ENCODE results near the gene HAUS8.

HAUS8 gene

GRCh38 chr19:17055636-17056035 lies 19.6 kb downstream of the HAUS8 start:
- Histone ChIP-seq H3K36me3 (ENCODE audit: control insufficient read depth, insufficient read depth, low read length) (no peaks in the 10 kb centered on the region), H3K79me2 (no peaks in the 10 kb centered on the region), H3K4me2 (ENCODE audit: low read length) (no peak overlapping the region), H3K4me3 (ENCODE audit: low read depth, low read length) (no peak overlapping the region), H2AFZ (no peak overlapping the region), H3K27ac (no peak overlapping the region), H3K4me1 (no peaks in the 10 kb centered on the region), H3K9me3 (ENCODE audit: control insufficient read depth, low read length) (no peaks in the 10 kb centered on the region), H3K27me3 (ENCODE audit: control insufficient read depth, insufficient read depth, low read length) (no peaks in the 10 kb centered on the region), H3K9ac (no peak overlapping the region)
- TF ChIP-seq, protein P1, sequence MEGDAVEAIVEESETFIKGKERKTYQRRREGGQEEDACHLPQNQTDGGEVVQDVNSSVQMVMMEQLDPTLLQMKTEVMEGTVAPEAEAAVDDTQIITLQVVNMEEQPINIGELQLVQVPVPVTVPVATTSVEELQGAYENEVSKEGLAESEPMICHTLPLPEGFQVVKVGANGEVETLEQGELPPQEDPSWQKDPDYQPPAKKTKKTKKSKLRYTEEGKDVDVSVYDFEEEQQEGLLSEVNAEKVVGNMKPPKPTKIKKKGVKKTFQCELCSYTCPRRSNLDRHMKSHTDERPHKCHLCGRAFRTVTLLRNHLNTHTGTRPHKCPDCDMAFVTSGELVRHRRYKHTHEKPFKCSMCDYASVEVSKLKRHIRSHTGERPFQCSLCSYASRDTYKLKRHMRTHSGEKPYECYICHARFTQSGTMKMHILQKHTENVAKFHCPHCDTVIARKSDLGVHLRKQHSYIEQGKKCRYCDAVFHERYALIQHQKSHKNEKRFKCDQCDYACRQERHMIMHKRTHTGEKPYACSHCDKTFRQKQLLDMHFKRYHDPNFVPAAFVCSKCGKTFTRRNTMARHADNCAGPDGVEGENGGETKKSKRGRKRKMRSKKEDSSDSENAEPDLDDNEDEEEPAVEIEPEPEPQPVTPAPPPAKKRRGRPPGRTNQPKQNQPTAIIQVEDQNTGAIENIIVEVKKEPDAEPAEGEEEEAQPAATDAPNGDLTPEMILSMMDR (IDR thresholded peaks at IDR 0.05) = no peak

DNA sequence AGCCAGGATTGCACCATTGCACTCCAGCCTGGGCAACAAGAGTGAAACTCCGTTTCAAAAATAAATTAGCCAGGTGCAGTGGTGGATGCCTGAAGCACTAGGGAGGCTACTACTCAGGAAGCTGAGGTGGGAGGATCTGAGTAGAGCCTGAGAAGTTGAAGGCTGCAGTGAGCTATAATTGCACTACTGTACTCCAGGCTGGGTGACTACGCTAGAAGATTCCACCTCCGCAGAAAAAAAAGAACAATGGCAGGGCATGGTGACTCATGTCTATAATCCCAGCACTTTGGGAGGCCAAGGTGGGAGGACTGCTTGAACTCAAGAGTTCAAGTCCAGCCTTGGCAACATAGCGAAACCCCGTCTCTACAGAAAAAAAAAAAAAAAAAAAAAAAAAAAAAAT lies 20.5 kb downstream of the HAUS8 start:
- H3K4me1 ChIP-seq = no peaks in the 10 kb centered on the region
- no peak overlapping the region for H3K4me2 ChIP-seq (ENCODE audit: low read length)
- H3K36me3 ChIP-seq (ENCODE audit: control insufficient read depth, insufficient read depth, low read length) = no peaks in the 10 kb centered on the region

DNA sequence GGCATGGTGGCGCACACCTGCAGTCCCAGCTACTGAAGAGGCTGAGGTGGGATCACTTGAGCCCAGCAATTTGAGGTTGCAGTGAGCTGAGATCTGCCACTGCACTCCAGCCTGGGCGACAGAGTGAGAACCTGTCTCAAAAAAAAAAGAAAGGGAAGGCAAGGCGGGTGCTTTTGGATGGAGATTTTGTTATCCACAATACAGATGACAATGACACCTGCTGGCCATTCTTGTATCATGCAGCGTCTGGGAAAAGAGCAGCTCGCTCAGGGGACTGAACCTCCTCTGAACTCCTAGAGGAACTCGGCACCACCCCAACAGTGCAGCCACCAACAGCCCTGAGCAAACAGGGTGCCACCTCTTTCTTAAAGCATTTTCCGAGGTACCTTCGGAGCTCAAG lies 22.8 kb downstream of the HAUS8 start:
- H3K27ac ChIP-seq = no peak overlapping the region
- no peaks in the 10 kb centered on the region for H3K79me2 ChIP-seq
- TF ChIP-seq, protein P1 (IDR thresholded peaks at IDR 0.05) = peak; percentile 69
- H2AFZ ChIP-seq = no peak overlapping the region
- no peak overlapping the region for H3K4me2 ChIP-seq (ENCODE audit: low read length)
- no peaks in the 10 kb centered on the region for H3K27me3 ChIP-seq (ENCODE audit: control insufficient read depth, insufficient read depth, low read length)
- no peak overlapping the region for H3K9ac ChIP-seq
- H3K4me3 ChIP-seq (ENCODE audit: low read depth, low read length) = no peak overlapping the region
- no peaks in the 10 kb centered on the region for H3K9me3 ChIP-seq (ENCODE audit: control insufficient read depth, low read length)
- no peaks in the 10 kb centered on the region for H3K4me1 ChIP-seq
- H3K36me3 ChIP-seq (ENCODE audit: control insufficient read depth, insufficient read depth, low read length) = no peaks in the 10 kb centered on the region

More for the DNA sequence above, 20.5 kb downstream of the HAUS8 start:
- Histone ChIP-seq H3K79me2 (no peaks in the 10 kb centered on the region), H3K27me3 (ENCODE audit: control insufficient read depth, insufficient read depth, low read length) (no peaks in the 10 kb centered on the region), H3K9me3 (ENCODE audit: control insufficient read depth, low read length) (no peaks in the 10 kb centered on the region), H2AFZ (no peak overlapping the region), H3K9ac (no peak overlapping the region), H3K27ac (no peak overlapping the region), H3K4me3 (ENCODE audit: low read depth, low read length) (no peak overlapping the region)
- TF ChIP-seq, protein P1 (IDR thresholded peaks at IDR 0.05) = no peak

DNA sequence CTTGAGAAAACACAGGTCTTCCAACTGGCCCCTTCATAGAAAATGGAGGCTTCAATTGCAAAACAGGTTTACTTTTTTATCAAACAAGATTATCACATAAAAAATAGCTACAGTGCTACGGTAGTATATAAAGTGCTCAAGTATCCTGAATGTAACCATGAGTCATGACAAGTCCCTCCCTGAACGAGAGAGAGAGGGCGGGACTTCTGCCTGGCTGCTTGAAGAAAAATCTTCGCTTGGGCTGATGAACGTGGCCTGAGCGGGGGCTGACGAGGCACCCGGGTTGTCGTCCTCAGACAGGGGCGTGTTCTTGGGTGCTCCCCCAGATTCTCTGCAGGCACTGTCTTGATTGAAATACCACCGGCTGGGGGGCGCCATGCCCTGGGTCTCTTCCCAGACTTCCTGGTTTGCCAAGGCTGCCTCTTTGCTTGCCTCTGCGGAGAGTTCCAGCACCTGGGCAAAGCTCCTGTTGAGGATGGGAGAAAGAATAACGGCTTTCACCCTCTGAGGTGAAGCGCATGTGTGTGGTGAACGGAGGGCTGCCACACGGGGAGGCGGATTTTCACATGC lies 25.5 kb downstream of the HAUS8 start:
- H3K4me1 ChIP-seq = no peaks in the 10 kb centered on the region
- no peaks in the 10 kb centered on the region for H3K79me2 ChIP-seq
- no peaks in the 10 kb centered on the region for H3K36me3 ChIP-seq (ENCODE audit: control insufficient read depth, insufficient read depth, low read length)
- TF ChIP-seq, protein P1 (IDR thresholded peaks at IDR 0.05) = no peak
- no peak overlapping the region for H3K4me3 ChIP-seq (ENCODE audit: low read depth, low read length)
- H2AFZ ChIP-seq = no peak overlapping the region
- H3K9me3 ChIP-seq (ENCODE audit: control insufficient read depth, low read length) = no peaks in the 10 kb centered on the region
- no peaks in the 10 kb centered on the region for H3K27me3 ChIP-seq (ENCODE audit: control insufficient read depth, insufficient read depth, low read length)
- H3K4me2 ChIP-seq (ENCODE audit: low read length) = no peak overlapping the region
- H3K9ac ChIP-seq = no peak overlapping the region
- H3K27ac ChIP-seq = no peak overlapping the region

- TF ChIP-seq, protein P1 (IDR thresholded peaks at IDR 0.05) = no peak
- H3K9me3 ChIP-seq (ENCODE audit: control insufficient read depth, low read length) = no peaks in the 10 kb centered on the region
- H3K27ac ChIP-seq = no peak overlapping the region
Measured at GRCh38 chr19:17048885-17049453, 26.3 kb downstream of the HAUS8 start.

More at GRCh38 chr19:17048885-17049453, 26.3 kb downstream of the HAUS8 start:
- Histone ChIP-seq H3K4me3 (ENCODE audit: low read depth, low read length) (no peak overlapping the region), H3K79me2 (no peaks in the 10 kb centered on the region), H3K9ac (no peak overlapping the region), H3K4me1 (no peaks in the 10 kb centered on the region), H2AFZ (no peak overlapping the region), H3K36me3 (ENCODE audit: control insufficient read depth, insufficient read depth, low read length) (no peaks in the 10 kb centered on the region), H3K4me2 (ENCODE audit: low read length) (no peak overlapping the region), H3K27me3 (ENCODE audit: control insufficient read depth, insufficient read depth, low read length) (no peaks in the 10 kb centered on the region)
